AG09319 (cell line): ENCODE measurements around the gene DUOXA2.

Experiments used
- DNase-seq: peaks from one replicate; pipeline ENCODE4 v3.0.0-alpha.2; 2010; ENCODE audit warnings: low read depth; ENCODE audit errors: extremely low read depth
- CTCF ChIP-seq: IDR thresholded peaks from 2 replicates; pipeline ENCODE4 v1.5.1; 2011; ENCODE audit warnings: low read depth, mild to moderate bottlenecking, inconsistent platforms, low read length, moderate library complexity

Gene DUOXA2

DNA sequence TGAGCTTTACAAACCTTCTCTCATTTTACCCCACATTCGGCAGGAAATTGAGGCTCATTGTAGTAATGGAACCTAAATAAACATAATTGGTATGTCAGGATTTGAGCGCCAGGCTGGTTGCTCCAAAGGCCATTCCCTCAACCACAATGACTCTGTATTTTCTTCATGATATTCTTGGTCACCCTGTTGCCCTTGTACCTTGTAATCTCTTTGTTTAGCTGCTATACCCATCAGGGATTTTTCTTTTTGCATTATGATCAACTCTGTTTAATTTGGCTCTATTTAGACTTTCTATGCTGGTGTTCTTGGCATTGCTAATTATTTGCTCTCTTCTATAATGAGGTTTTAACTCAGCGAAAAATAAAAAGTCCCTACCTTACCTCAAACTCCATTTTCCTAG is 30.0 kb upstream of the DUOXA2 start:
- no peak for TF ChIP-seq CTCF
- DNase-seq = no peak

DNA sequence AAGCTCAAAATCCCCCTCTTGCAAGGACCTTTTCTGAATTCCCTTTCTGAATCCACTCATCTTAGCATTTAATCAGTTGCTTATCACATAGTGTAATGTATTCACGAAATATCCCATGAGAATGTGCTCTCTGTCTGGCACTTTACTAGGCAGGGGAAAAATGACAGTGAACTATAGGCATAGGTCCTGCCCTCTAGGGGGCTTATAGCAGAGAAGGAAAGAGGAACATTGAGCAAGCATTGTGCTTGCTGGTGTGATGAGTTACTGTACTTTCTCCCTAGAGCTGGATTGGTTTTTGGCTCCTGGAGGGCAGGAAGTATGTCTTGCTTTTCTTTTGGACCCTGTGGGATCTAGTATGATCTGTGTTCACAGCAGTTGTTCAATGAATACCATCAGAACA is 26.6 kb upstream of the DUOXA2 start:
- no peak for DNase-seq
- no peak for TF ChIP-seq CTCF

DNA sequence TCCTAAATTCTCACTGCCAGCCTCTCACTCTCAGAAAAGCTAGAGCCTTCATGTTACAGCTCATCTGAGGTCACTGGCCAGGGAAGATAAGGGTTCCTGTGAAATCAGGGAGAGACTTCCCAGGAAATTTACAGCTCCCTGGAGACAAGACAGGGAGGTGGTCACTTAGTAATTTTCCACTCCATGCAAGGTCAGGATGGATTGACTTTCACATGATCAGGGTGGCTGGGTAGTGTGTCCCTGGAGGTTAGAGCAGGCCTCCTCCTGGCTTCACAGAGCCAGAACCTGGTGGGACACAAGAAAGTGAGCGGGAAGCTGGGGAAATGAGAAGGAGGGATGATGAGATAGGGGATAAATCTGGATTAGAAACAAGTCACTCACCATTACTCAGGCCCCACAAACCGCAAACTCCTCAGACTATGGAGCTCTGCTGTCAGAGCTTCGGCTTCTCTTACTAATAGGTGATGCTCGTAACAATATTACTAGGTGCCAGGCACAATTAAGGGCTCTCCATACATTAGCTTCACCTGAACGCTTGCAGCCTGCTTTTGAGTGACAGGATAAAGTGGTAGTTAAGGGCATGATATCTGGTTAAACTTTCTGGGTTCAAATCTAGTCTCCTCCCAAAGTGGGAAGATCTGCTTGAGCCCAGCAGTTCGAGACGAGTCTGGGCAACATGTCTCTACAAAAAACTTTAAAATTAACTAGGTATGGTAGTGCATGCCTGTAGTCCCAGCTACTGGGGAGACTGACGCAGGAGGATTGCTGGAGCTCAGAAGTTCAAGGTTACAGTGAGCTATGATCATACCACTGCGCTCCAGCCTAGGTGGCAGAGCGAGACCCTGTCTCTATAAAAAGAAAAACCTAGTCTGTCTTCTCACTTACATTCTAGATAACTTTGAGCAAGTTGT is 25.1 kb upstream of the DUOXA2 start:
- no peak for TF ChIP-seq CTCF
- no peak for DNase-seq

DNA sequence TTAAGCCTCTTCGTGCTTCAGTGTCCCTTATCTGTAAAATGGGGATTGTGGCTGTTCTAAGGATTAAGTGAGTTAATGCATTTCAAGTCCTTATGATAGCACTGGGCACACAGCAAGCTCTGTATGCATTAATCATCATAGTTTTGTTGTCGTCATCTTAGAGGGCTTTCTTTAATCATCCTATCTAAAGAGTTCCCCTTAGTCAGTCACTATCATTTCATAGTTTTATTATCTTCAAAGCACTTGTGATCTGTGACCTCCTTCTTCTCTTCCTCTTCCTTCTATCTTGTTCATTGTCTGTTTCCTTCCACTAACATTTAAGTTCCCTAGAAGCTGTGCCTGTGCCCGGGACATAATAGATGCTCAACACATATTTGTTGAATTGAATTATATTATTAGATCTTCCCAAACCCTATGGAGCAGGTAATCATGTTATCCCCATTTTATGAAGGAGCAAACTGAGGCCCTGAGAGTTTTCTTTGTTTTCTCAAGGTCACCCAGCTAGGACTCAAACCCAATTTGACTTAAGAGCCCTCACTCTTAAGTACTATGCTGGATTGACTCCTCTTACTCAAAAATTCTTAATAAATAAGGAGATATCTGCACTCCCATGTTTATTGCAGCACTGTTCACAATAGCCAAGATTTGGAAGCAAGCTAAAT is 24.3 kb upstream of the DUOXA2 start:
- TF ChIP-seq CTCF = no peak
- no peak for DNase-seq

- no peak for DNase-seq
- TF ChIP-seq CTCF = no peak
Observed at GRCh38 chr15:45091161-45091560, 23.0 kb upstream of the DUOXA2 start.

- DNase-seq = no peak
- TF ChIP-seq CTCF = no peak
Observed at GRCh38 chr15:45091576-45091975, 22.6 kb upstream of the DUOXA2 start.

DNA sequence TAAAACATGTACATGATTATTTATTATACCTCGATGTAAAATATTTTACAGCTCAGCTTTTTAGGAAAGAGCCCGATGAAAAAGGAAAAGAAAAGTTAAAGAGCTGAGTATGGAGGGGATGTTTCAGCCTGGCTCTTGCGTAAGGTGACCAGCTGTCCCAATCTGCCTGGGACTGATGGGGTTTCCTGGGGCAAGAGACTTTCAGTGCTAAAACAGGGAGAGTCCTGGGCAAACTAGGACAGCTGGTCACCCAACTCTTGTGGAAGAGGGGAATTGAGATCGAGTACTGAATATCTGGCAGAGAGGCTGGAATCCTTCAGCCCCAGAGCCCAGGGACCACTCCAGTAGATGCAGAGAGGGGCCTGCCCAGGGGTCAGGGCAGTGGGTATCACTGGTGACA is 21.1 kb upstream of the DUOXA2 start:
- no peak for DNase-seq
- TF ChIP-seq CTCF = no peak
